Panc1 (cell line): ENCODE measurements around the gene SNED1. TPM values are rescaled to one million over a fixed set of nuclear protein-coding genes. Genes with fewer than 3 reads are reported as not detected.

Experiments used
- ATAC-seq: fragments of 200-7000 bp; cut with Tn5 transposase; 2 replicates; pipeline ENCODE4 v1.9.1; 2020; ENCODE audit warnings: mild to moderate bottlenecking, moderate library complexity
- BruUV-seq: library from RNA; stranded (reverse); fragments of 400-500 nt; replicated peaks from 2 replicates; lab custom pipeline; 2021; lab: Mats Ljungman, UMichigan
- CTCF ChIA-PET: fragments of 300-600 bp; sonication (Branson Sonifier 250); formaldehyde crosslinking; loops from one replicate; lab custom pipeline; 2022; ENCODE audit warnings: antibody characterized with exemption; lab: Charles Lee
- POLR2A ChIA-PET: fragments of 300-600 bp; sonication (Branson Sonifier 250); formaldehyde crosslinking; loops from one replicate; lab custom pipeline; 2022; ENCODE audit warnings: antibody characterized with exemption; lab: Charles Lee
- DNase-seq: peaks from one replicate; pipeline ENCODE4 v3.0.0-alpha.2; 2010; ENCODE audit warnings: low read depth, low spot score
- H3K27ac ChIP-seq: 2 replicates; pipeline ENCODE4 v1.5.1; 2011; ENCODE audit warnings: mild to moderate bottlenecking, low read length, inconsistent platforms
- H3K27me3 ChIP-seq: fragments of 200-500 bp; sonication (Bioruptor generic); 2 replicates; pipeline ENCODE4 v1.6.0; 2014; ENCODE audit warnings: low read length, inconsistent platforms; ENCODE audit not compliant: control insufficient read depth, insufficient read depth
- H3K36me3 ChIP-seq: fragments of 200-500 bp; sonication (Bioruptor generic); 2 replicates; pipeline ENCODE4 v1.5.1; 2014; ENCODE audit warnings: inconsistent platforms, mild to moderate bottlenecking, low read length, moderate library complexity; ENCODE audit not compliant: control insufficient read depth, insufficient read depth
- H3K4me1 ChIP-seq: 2 replicates; pipeline ENCODE4 v1.5.1; 2011; ENCODE audit warnings: inconsistent platforms, mild to moderate bottlenecking, low read length, moderate library complexity; ENCODE audit not compliant: control insufficient read depth, insufficient read depth
- H3K4me3 ChIP-seq, 2 experiments: 2 replicates each; pipeline ENCODE4 v1.5.1; 2011 to 2012; ENCODE audit warnings: low read depth in 2 of 2, low read length in 2 of 2, mild to moderate bottlenecking in 2 of 2, inconsistent platforms in 1 of 2, moderate library complexity in 1 of 2
- H3K9me3 ChIP-seq: fragments of 200-500 bp; sonication (Bioruptor generic); 2 replicates; pipeline ENCODE4 v1.5.1; 2014; ENCODE audit warnings: low read depth, mild to moderate bottlenecking, inconsistent platforms, low read length, moderate library complexity; ENCODE audit not compliant: control insufficient read depth, insufficient read depth
- POLR2AphosphoS5 ChIP-seq: IDR thresholded peaks from 2 replicates; pipeline ENCODE4 v1.6.1; 2012; ENCODE audit warnings: mild to moderate bottlenecking, low read depth, low read length, moderate library complexity
- SIN3A ChIP-seq: IDR thresholded peaks from 2 replicates; pipeline ENCODE4 v1.6.1; 2012; ENCODE audit warnings: low read depth, mild to moderate bottlenecking, low read length, moderate library complexity, borderline replicate concordance; ENCODE audit not compliant: insufficient read depth
- TCF7L2 ChIP-seq: IDR thresholded peaks from 2 replicates; pipeline ENCODE4 v1.6.1; 2011; ENCODE audit warnings: mild to moderate bottlenecking, low read depth, low read length, inconsistent platforms
- in situ Hi-C: cut with HindIII; loops from 2 replicates; pipeline ENCODE4 v1.10.0; 2016; ENCODE audit warnings: low sequenced_read_pairs, low pct_unique_long_range_greater_than_20kb
- intact Hi-C: fragments of 100-400 bp; cut with micrococcal nuclease; formaldehyde crosslinking; loops from one replicate; pipeline ENCODE4 v1.10.0; 2022; ENCODE audit not compliant: unreplicated experiment
- total RNA-seq: library from RNA; stranded (reverse); gene quantifications from one replicate; pipeline ENCODE4 v1.2.1, GENCODE V29; 2021; ENCODE audit not compliant: unreplicated experiment
- TF ChIP-seq, protein P1 (sequence below): fragments of 450-650 bp; IDR thresholded peaks from 2 replicates; pipeline ENCODE4 v1.5.1; 2017; ENCODE audit warnings: mild to moderate bottlenecking
- TF ChIP-seq, protein P2 (sequence below), 2 experiments: IDR thresholded peaks; 2 replicates each; pipeline ENCODE4 v1.6.1; 2011 to 2012; ENCODE audit warnings: low read depth in 2 of 2, control low read depth in 1 of 2, low read length in 1 of 2, mild to moderate bottlenecking in 1 of 2, moderate library complexity in 1 of 2; ENCODE audit not compliant: insufficient read depth in 1 of 2

SNED1 gene
- total RNA-seq, 1 experiment from 2014 or later = 11.0 TPM

DNA sequence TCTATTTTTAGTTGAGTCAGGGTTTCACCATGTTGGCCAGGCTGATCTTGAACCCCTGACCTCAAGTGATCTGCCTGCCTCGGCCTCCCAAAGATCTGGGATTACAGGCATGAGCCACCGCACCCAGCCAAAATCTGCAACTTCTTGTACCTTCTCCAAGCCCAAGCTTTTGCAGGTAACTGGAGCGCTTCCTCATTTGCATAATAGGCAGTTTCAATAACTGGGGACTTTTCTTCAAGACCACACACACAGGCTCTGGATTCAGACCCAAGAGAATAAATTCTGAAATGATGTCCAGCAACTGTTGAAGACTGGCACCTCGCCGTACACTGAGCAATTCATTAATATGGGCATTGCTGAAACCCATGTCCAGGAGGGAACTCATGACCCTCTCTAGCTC lies 100.8 kb downstream of the SNED1 start:
- ChIA-PET POLR2A (interaction anchor here (0.5 to 0.7 kb wide), 2 partner anchors 138 to 279 kb away, joined by 4 read pairs; partner anchors contain the start of gene KIF1A), CTCF (no interaction called here)
- H3K36me3 ChIP-seq = peaks cover 19% of the 10 kb centered on the region
- H3K4me3 ChIP-seq = no peak overlapping the region
- no peaks in the 10 kb centered on the region for H3K27me3 ChIP-seq
- ATAC-seq (no peak), DNase-seq (no peak)
- no peak overlapping the region for H3K27ac ChIP-seq
- peaks cover 9% of the 10 kb centered on the region for H3K4me1 ChIP-seq
- TF ChIP-seq TCF7L2 (no peak), POLR2AphosphoS5 (no peak), SIN3A (no peak)
- TF ChIP-seq, protein P1, sequence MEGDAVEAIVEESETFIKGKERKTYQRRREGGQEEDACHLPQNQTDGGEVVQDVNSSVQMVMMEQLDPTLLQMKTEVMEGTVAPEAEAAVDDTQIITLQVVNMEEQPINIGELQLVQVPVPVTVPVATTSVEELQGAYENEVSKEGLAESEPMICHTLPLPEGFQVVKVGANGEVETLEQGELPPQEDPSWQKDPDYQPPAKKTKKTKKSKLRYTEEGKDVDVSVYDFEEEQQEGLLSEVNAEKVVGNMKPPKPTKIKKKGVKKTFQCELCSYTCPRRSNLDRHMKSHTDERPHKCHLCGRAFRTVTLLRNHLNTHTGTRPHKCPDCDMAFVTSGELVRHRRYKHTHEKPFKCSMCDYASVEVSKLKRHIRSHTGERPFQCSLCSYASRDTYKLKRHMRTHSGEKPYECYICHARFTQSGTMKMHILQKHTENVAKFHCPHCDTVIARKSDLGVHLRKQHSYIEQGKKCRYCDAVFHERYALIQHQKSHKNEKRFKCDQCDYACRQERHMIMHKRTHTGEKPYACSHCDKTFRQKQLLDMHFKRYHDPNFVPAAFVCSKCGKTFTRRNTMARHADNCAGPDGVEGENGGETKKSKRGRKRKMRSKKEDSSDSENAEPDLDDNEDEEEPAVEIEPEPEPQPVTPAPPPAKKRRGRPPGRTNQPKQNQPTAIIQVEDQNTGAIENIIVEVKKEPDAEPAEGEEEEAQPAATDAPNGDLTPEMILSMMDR = no peak
- TF ChIP-seq, protein P2, sequence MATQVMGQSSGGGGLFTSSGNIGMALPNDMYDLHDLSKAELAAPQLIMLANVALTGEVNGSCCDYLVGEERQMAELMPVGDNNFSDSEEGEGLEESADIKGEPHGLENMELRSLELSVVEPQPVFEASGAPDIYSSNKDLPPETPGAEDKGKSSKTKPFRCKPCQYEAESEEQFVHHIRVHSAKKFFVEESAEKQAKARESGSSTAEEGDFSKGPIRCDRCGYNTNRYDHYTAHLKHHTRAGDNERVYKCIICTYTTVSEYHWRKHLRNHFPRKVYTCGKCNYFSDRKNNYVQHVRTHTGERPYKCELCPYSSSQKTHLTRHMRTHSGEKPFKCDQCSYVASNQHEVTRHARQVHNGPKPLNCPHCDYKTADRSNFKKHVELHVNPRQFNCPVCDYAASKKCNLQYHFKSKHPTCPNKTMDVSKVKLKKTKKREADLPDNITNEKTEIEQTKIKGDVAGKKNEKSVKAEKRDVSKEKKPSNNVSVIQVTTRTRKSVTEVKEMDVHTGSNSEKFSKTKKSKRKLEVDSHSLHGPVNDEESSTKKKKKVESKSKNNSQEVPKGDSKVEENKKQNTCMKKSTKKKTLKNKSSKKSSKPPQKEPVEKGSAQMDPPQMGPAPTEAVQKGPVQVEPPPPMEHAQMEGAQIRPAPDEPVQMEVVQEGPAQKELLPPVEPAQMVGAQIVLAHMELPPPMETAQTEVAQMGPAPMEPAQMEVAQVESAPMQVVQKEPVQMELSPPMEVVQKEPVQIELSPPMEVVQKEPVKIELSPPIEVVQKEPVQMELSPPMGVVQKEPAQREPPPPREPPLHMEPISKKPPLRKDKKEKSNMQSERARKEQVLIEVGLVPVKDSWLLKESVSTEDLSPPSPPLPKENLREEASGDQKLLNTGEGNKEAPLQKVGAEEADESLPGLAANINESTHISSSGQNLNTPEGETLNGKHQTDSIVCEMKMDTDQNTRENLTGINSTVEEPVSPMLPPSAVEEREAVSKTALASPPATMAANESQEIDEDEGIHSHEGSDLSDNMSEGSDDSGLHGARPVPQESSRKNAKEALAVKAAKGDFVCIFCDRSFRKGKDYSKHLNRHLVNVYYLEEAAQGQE (IDR thresholded peaks at IDR 0.05; ENCODE audit: insufficient read depth in 1 of 2, low read depth in 2 of 2, low read length in 1 of 2) = no peak
- intact Hi-C loops (no loop called here), in situ Hi-C loops (no loop called here)
- BruUV-seq = no TSS peak
- H3K9me3 ChIP-seq = no peaks in the 10 kb centered on the region

DNA sequence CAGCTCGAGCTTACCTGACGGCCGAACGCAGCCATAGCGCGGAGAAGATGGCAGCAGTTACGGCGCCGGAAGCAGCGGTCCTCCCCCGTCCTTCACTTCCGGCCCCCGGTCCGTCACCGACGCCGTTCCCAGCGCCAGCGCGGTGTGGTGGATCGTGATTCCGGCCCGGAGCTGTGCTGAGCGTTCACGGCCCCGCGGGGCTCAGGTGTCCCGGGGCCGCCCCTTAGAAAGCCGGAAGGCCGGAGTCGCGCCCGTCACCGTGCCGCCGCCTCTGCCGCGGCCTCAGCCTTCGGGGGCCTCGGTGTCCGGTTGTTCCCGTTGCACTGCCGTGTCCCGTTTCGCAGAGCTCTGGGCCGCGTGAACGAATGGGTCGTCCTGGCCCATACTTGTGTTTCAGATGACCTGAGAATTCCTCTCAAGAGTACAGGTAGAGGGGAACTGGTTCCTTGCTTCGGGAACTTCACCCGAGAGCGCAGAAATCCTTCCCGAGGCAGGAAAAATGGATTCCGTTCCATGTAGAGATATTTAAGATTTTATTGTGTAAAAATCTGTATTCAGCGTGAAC lies 103.9 kb downstream of the SNED1 start, which contains the start of gene MTERF4:
Gene MTERF4 (minus strand): TSS at position 49 of the 565 bp plus-strand sequence. CDS start 14 bp downstream, at position 35.
- POLR2A ChIA-PET = interaction anchor here (0.7 kb wide), 2 partner anchors 8 to 500 kb away, joined by 3 read pairs; no protein-coding TSS in a partner anchor
- H3K9me3 ChIP-seq = no peaks in the 10 kb centered on the region
- intact Hi-C loops = no loop called here
- H3K27me3 ChIP-seq = no peaks in the 10 kb centered on the region
- peaks cover 9% of the 10 kb centered on the region for H3K4me1 ChIP-seq
- in situ Hi-C loops = no loop called here
- TSS peak; percentile 93 for BruUV-seq
- peak; percentile 100 for ATAC-seq
- CTCF ChIA-PET = no interaction called here
- TF ChIP-seq POLR2AphosphoS5 = peak; percentile 87
- peak; percentile 43; the same call in 1 of the 2 replicates for TF ChIP-seq TCF7L2
- peak; percentile 91; the same call in 1 of the 2 replicates for TF ChIP-seq SIN3A
- TF ChIP-seq, protein P1 = no peak
- TF ChIP-seq, protein P2 (IDR thresholded peaks at IDR 0.05; ENCODE audit: insufficient read depth in 1 of 2, low read depth in 2 of 2, low read length in 1 of 2) = no peak
- H3K27ac ChIP-seq = peak within 1 kb of the TSS; percentile 95
- peak within 1 kb of the TSS; percentile 75 to 87 for H3K4me3 ChIP-seq
- 0 out of 2 replicates have a peak, but pooled peaks cover 4% of the 10 kb centered on the region for H3K36me3 ChIP-seq
- peak; percentile 25 for DNase-seq
